ENCODE measurements around the gene KLHL30. TPM values are rescaled to one million over a fixed set of nuclear protein-coding genes. Genes with fewer than 3 reads are reported as not detected.

Gene KLHL30, protein sequence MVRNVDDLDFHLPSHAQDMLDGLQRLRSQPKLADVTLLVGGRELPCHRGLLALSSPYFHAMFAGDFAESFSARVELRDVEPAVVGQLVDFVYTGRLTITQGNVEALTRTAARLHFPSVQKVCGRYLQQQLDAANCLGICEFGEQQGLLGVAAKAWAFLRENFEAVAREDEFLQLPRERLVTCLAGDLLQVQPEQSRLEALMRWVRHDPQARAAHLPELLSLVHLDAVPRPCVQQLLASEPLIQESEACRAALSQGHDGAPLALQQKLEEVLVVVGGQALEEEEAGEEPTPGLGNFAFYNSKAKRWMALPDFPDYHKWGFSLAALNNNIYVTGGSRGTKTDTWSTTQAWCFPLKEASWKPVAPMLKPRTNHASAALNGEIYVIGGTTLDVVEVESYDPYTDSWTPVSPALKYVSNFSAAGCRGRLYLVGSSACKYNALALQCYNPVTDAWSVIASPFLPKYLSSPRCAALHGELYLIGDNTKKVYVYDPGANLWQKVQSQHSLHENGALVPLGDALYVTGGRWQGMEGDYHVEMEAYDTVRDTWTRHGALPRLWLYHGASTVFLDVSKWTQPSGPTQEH
- total RNA-seq = 0.26 and 1.2 TPM in 2 replicates
- polyA plus RNA-seq = 0.02 and 1.6 TPM in 2 replicates
- 0.09 and 3.8 TPM in 2 replicates for polyA plus RNA-seq (2012)
- 1.4 TPM in 1 of 2 replicates, not detected in the other for polyA minus RNA-seq (ENCODE audit: low replicate concordance)

DNA sequence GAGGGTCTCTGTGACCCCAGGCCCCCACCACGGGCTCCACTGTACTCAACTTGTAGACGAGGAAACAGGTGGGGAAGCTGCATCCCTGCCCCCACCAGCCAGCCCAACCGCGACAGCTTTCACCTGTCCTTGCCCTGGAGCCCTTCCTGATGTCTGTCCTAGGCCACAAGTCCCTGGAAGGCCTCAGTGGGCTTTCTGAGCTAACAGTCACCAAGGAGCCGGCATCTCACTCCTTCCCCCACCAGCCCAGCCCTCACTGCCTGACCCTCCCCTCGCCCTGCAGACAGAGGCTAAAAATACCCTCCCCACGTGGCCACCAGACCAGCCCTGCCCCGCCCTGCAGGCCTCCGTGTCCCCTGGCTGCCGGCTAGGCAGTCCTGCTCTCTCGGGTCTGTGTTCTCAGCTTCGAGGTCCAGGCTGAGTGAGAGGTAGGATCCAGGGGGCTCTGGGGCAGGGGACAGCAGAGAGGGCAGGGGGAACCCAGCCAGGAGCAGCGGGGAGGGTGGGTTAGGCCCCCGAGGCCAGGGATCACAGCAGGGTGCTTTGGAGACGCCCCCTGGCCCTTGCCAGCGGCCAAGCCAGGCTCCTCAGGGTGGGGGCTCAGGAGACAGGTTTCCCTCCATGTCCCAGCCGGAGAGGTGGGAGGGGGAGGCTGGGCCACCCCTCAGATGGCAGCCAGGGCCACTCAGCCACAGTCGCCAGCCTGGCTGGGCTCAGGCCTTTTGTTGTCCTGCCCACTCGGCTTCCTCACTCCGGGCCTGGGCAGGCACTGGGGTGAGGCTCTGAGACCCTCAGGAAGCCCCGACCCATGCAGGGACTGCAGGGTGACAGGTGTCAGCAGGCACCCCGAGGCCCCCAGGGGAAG is at the start of gene KLHL30:
Gene KLHL30 (plus strand): TSS at position 338 of the 865 bp plus-strand sequence. CDS start 2,087 bp downstream, outside the sequence.
- H4K20me1 ChIP-seq (ENCODE audit: control insufficient read depth, extremely low read depth, insufficient read depth, low read length) = no peaks in the 10 kb centered on the region
- H3K27ac ChIP-seq (ENCODE audit: insufficient read depth, low read length) = no peak within 1 kb of the TSS
- no peaks in the 10 kb centered on the region for H3K27me3 ChIP-seq (ENCODE audit: control insufficient read depth, insufficient read depth, low read length)
- H3K9ac ChIP-seq (ENCODE audit: insufficient read depth, low read length) = peak within 1 kb of the TSS; percentile 28
- no peak for DNase-seq (ENCODE audit: low read depth in 2 of 2)
- TF ChIP-seq, protein P1, sequence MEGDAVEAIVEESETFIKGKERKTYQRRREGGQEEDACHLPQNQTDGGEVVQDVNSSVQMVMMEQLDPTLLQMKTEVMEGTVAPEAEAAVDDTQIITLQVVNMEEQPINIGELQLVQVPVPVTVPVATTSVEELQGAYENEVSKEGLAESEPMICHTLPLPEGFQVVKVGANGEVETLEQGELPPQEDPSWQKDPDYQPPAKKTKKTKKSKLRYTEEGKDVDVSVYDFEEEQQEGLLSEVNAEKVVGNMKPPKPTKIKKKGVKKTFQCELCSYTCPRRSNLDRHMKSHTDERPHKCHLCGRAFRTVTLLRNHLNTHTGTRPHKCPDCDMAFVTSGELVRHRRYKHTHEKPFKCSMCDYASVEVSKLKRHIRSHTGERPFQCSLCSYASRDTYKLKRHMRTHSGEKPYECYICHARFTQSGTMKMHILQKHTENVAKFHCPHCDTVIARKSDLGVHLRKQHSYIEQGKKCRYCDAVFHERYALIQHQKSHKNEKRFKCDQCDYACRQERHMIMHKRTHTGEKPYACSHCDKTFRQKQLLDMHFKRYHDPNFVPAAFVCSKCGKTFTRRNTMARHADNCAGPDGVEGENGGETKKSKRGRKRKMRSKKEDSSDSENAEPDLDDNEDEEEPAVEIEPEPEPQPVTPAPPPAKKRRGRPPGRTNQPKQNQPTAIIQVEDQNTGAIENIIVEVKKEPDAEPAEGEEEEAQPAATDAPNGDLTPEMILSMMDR (conservative IDR thresholded peaks at IDR 0.05 in 1 of 2, IDR thresholded peaks at IDR 0.05 in 1 of 2; ENCODE audit: low read depth in 1 of 2, low read length in 2 of 2) = no peak
- TF ChIP-seq EZH2 (IDR thresholded peaks at IDR 0.05; ENCODE audit: low read length, missing control alignments) = no peak
- no peaks in the 10 kb centered on the region for H3K9me3 ChIP-seq (ENCODE audit: control insufficient read depth, insufficient read depth, low read depth, low read length)
- H3K36me3 ChIP-seq (ENCODE audit: control insufficient read depth, insufficient read depth, low read length) = no peaks in the 10 kb centered on the region
- H2AFZ ChIP-seq (ENCODE audit: low read length) = no peak within 1 kb of the TSS
- H3K4me3 ChIP-seq (replicated peaks in 1 of 4; ENCODE audit: control extremely low read depth in 1 of 4, insufficient read depth in 1 of 4, low read depth in 3 of 4, low read length in 4 of 4) = peak within 1 kb of the TSS in 1 of 4 experiments; percentile 17
- H3K4me2 ChIP-seq (ENCODE audit: extremely low read depth, insufficient read depth, low read length) = no peak within 1 kb of the TSS
- peaks cover 16% of the 10 kb centered on the region for H3K4me1 ChIP-seq (ENCODE audit: control insufficient read depth, extremely low read depth, insufficient read depth, low read length)
- H3K79me2 ChIP-seq (ENCODE audit: control insufficient read depth, insufficient read depth, low read length) = no peaks in the 10 kb centered on the region

DNA sequence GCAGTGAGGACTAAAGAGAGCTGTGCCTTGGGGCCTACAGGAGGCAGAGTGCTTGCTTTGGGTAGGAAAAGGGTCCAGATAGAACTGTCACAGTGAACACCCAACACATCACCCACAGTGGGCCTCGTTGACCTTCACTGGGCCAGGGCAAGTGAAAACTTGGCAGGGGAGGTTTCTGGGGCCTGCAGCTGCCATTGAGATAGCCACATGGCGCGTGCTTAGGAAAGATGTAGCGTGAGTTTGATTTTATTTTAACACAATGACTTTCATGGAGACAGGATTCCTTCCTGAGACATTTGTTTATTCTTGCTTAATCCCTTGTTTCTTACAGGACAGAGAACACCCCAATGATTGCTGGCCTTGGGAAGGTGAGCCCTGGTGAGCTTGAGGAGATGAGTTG is 47.6 kb upstream of the KLHL30 start:
- TF ChIP-seq, protein P1 (conservative IDR thresholded peaks at IDR 0.05 in 1 of 2, IDR thresholded peaks at IDR 0.05 in 1 of 2; ENCODE audit: low read depth in 1 of 2, low read length in 2 of 2) = no peak
- no peak for TF ChIP-seq EZH2 (IDR thresholded peaks at IDR 0.05; ENCODE audit: low read length, missing control alignments)
- Histone ChIP-seq H3K36me3 (ENCODE audit: control insufficient read depth, insufficient read depth, low read length) (no peaks in the 10 kb centered on the region), H3K4me3 (replicated peaks in 1 of 4; ENCODE audit: control extremely low read depth in 1 of 4, insufficient read depth in 1 of 4, low read depth in 3 of 4, low read length in 4 of 4) (no peak overlapping the region), H4K20me1 (ENCODE audit: control insufficient read depth, extremely low read depth, insufficient read depth, low read length) (no peaks in the 10 kb centered on the region), H3K27ac (ENCODE audit: insufficient read depth, low read length) (no peak overlapping the region), H3K4me2 (ENCODE audit: extremely low read depth, insufficient read depth, low read length) (no peak overlapping the region), H3K27me3 (ENCODE audit: control insufficient read depth, insufficient read depth, low read length) (no peaks in the 10 kb centered on the region), H3K4me1 (ENCODE audit: control insufficient read depth, extremely low read depth, insufficient read depth, low read length) (no peaks in the 10 kb centered on the region), H3K9ac (ENCODE audit: insufficient read depth, low read length) (no peak overlapping the region), H3K9me3 (ENCODE audit: control insufficient read depth, insufficient read depth, low read depth, low read length) (no peaks in the 10 kb centered on the region), H3K79me2 (ENCODE audit: control insufficient read depth, insufficient read depth, low read length) (no peaks in the 10 kb centered on the region), H2AFZ (ENCODE audit: low read length) (no peak overlapping the region)
- DNase-seq (ENCODE audit: low read depth in 2 of 2) = no peak
